ENCODE data around the gene ARHGAP24. TPM values are rescaled to one million over a fixed set of nuclear protein-coding genes. Genes with fewer than 3 reads are reported as not detected.

ARHGAP24 gene
- total RNA-seq: 10 to 100 TPM in 1 of 3 donors, 1 to 10 TPM in 2; 5.2 to 11.6 (median 6.7) TPM
- long read RNA-seq, donor 1, transcript ARHGAP24-202 (8 exons, 2,740 nt): major isoform, 7 of 10 reads
- long read RNA-seq, donor 1, partial matches to known transcripts: 0 of 10 reads
- long read RNA-seq, donor 1, other reads (novel, unspliced or antisense): 3 of 10 reads
- long read RNA-seq, donor 2, partial matches to known transcripts: 0 of 1 reads
- long read RNA-seq, donor 2, other reads (novel, unspliced or antisense): 0 of 1 reads

DNA sequence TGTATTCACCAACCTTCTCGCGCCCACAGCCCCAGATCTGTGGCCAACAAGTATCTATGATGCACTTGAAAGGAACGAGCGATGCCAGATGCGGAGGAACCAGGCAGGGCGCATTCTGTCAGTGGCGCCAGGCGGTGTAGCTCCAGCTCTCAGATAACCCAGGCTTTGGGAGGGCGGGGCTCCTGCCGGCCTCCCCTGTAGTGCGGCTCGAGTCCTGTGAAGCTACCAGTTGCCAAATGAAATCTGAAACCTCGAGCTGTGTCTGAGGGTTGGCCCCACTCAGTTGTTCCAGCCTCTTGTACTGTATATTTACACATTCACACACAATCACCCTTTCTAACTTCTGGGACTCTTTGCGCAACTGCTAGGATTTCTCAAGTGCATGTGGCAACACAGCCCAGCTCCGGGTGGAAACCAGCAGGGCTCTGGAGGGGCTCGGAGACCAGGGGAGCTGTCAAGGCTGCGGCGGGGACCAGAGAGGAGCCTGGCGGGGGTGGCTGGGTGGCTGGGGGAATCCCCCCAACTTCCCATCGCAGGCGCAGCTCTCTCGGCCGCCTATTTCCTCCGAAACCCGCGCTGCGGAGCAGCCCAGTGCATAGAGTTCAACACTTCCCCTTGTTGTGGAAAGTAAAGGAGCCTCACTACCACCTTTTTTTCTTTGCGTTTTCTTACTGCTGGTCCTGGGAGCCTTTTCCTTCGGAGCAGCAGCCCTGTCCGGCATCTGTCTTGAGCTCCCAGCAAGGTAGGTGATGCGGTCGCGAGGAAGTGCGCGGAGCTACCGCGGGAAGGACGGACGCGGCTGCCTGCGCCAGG lies at the start of gene ARHGAP24:
ARHGAP24 (plus strand) TSS at position 333 of the 813 bp plus-strand sequence.
- Histone ChIP-seq H3K4me3 (peak within 1 kb of the TSS; percentile 26), H3K36me3 (ENCODE audit: low read depth) (no peaks in the 10 kb centered on the region), H3K4me1 (ENCODE audit: low read depth) (peaks cover 8% of the 10 kb centered on the region), H3K9me3 (no peaks in the 10 kb centered on the region)
- peak; percentile 95 for ATAC-seq
- DNase-seq: peak; percentile 75 to 88 (median 78)
- intact Hi-C loops (cut with DNase I, micrococcal nuclease): no loop called here
- TF ChIP-seq, protein P1, sequence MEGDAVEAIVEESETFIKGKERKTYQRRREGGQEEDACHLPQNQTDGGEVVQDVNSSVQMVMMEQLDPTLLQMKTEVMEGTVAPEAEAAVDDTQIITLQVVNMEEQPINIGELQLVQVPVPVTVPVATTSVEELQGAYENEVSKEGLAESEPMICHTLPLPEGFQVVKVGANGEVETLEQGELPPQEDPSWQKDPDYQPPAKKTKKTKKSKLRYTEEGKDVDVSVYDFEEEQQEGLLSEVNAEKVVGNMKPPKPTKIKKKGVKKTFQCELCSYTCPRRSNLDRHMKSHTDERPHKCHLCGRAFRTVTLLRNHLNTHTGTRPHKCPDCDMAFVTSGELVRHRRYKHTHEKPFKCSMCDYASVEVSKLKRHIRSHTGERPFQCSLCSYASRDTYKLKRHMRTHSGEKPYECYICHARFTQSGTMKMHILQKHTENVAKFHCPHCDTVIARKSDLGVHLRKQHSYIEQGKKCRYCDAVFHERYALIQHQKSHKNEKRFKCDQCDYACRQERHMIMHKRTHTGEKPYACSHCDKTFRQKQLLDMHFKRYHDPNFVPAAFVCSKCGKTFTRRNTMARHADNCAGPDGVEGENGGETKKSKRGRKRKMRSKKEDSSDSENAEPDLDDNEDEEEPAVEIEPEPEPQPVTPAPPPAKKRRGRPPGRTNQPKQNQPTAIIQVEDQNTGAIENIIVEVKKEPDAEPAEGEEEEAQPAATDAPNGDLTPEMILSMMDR (IDR thresholded peaks at IDR 0.05): no peak

DNA sequence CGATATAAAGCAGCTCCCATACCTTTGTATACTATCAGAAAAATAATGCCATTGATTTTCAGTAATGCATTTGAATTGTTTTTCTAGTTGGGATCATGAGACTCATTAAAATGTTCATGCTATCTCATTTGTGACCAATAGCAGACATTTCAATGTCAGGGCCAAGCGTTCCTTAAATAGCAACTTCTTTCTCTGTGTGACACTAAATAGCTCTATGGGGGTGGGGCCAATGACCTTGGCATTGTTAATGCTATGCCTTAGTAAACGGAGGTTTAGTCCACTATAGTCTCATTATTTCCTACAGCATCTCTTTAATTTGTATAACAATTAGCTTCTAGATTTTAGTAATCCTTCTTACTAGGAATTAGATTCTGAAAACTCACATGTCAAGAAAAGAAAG lies 48.6 kb upstream of the ARHGAP24 start:
- DNase-seq (no peak), ATAC-seq (no peak)
- Histone ChIP-seq H3K4me3 (no peak overlapping the region), H3K9me3 (no peaks in the 10 kb centered on the region), H3K36me3 (ENCODE audit: low read depth) (no peaks in the 10 kb centered on the region), H3K4me1 (ENCODE audit: low read depth) (no peaks in the 10 kb centered on the region)
- intact Hi-C loops (cut with DNase I, micrococcal nuclease): no loop called here
- TF ChIP-seq, protein P1 (IDR thresholded peaks at IDR 0.05): no peak

DNA sequence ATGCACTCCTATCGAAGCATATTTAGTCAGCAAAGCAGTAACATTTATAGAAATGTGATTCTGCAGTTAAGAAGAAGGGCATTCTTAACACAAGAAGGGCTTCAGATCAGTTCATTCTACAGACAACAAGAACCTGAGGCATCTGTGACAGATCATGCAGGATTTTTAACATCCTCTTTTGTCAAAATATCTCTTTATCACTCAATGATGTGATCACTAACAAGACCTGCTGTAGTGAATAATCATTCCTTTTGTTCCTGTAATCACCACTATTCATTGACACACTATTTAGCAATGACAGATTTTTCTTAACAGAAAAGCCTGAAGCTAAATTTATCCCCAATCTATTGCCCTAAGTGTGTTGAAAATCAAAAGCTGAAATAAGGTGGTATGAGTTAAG lies 47.8 kb upstream of the ARHGAP24 start:
- TF ChIP-seq, protein P1 (IDR thresholded peaks at IDR 0.05): no peak
- no peaks in the 10 kb centered on the region for H3K36me3 ChIP-seq (ENCODE audit: low read depth)
- ATAC-seq (no peak), DNase-seq (no peak)
- no peak overlapping the region for H3K4me3 ChIP-seq
- no peaks in the 10 kb centered on the region for H3K4me1 ChIP-seq (ENCODE audit: low read depth)
- intact Hi-C loops (cut with DNase I, micrococcal nuclease): no loop called here
- no peaks in the 10 kb centered on the region for H3K9me3 ChIP-seq

DNA sequence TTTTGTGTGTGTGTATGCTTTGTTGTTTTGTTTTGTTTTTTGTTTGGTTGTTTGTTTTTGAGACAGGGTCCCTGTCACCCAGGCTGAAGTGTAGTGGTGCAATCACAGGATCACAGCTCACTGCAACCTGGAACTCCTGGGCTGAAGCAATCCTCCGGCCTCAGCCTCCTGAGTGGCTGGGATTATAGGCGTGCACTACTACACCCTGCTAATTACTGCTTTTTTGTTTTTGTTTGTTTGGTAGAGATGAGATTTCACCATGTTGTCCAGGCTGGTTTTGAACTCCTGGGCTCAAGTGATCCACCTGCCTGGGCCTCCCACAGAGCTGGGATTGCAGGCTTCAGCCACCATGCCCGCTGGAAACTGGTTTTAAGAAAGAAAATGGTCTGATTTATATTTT lies 44.7 kb upstream of the ARHGAP24 start:
- no peaks in the 10 kb centered on the region for H3K36me3 ChIP-seq (ENCODE audit: low read depth)
- TF ChIP-seq, protein P1 (IDR thresholded peaks at IDR 0.05): no peak
- no peak overlapping the region for H3K4me3 ChIP-seq
- DNase-seq (no peak), ATAC-seq (no peak)
- H3K4me1 ChIP-seq (ENCODE audit: low read depth): no peaks in the 10 kb centered on the region
- intact Hi-C loops (cut with DNase I, micrococcal nuclease): no loop called here
- no peaks in the 10 kb centered on the region for H3K9me3 ChIP-seq

DNA sequence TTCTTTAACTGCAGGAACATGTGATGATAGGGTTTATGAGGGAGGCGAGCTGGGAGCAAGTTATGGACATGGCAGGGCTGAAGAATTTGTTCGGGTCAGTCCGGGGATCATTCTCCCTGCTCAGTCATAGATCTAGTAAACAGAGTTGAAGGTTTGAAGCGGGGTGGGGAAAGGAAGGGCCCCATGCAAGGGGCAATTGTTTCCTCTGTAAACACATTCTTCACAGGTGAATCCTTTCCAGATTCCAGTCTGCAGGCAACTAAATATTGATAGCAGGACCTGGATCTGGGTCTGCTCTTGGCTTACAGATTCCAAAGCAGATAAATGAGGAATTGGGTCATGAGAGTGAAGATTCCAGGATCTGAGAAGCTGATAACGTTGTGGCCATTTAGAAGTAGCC lies 44.3 kb upstream of the ARHGAP24 start:
- H3K9me3 ChIP-seq: no peaks in the 10 kb centered on the region
- intact Hi-C loops (cut with DNase I, micrococcal nuclease): no loop called here
- no peaks in the 10 kb centered on the region for H3K4me1 ChIP-seq (ENCODE audit: low read depth)
- DNase-seq (no peak), ATAC-seq (no peak)
- no peak overlapping the region for H3K4me3 ChIP-seq
- no peaks in the 10 kb centered on the region for H3K36me3 ChIP-seq (ENCODE audit: low read depth)
- TF ChIP-seq, protein P1 (IDR thresholded peaks at IDR 0.05): no peak
